Measurements from ENCODE around the gene LRRC26. TPM values are rescaled to one million over a fixed set of nuclear protein-coding genes. Genes with fewer than 3 reads are reported as not detected.

Gene LRRC26
- total and polyA plus RNA-seq, 2 donors (not counting 3 experiments of a cell fraction or from before 2014, with no cell fraction given), result 0.08 TPM; not detected in 1

DNA sequence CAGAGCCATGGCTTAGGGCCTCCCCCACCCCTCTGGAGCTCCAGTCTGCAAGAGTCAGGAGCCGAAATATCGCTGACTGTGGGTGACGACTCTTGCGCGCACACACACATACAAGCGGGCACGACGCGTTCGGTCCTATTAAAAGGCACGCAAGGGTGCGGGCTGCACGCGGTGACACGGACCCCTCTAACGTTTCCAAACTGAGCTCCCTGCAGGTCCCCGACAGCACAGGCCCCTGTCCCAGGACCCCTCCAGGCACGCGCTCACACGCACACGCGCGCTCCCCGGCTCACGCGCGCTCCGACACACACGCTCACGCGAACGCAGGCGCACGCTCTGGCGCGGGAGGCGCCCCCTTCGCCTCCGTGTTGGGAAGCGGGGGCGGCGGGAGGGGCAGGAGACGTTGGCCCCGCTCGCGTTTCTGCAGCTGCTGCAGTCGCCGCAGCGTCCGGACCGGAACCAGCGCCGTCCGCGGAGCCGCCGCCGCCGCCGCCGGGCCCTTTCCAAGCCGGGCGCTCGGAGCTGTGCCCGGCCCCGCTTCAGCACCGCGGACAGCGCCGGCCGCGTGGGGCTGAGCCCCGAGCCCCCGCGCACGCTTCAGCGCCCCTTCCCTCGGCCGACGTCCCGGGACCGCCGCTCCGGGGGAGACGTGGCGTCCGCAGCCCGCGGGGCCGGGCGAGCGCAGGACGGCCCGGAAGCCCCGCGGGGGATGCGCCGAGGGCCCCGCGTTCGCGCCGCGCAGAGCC is 31.0 kb downstream of the LRRC26 start, which contains the start of gene GRIN1:
GRIN1 (plus strand) TSS at position 433 of the 746 bp plus-strand sequence. CDS start 333 bp downstream, outside the sequence.
- POLR2A ChIA-PET, result no interaction called here
- CTCF ChIA-PET, result interaction anchor here (0.8 to 1.2 kb wide), 2 partner anchors 9 to 50 kb away, joined by 3 read pairs; no protein-coding TSS in a partner anchor
- no TSS peak for BruUV-seq (replicated peaks)
- Histone ChIP-seq H3K4me2 (ENCODE audit: insufficient read depth, low read length) (no peak within 1 kb of the TSS), H3K79me2 (ENCODE audit: control insufficient read depth, insufficient read depth, low read length) (no peaks in the 10 kb centered on the region), H3K9me3 (replicated peaks; ENCODE audit: control insufficient read depth, insufficient read depth, low read length) (no peaks in the 10 kb centered on the region), H3K9ac (replicated peaks; ENCODE audit: extremely low read depth, insufficient read depth, low read length) (no peak within 1 kb of the TSS), H3K9me1 (replicated peaks; ENCODE audit: control insufficient read depth, extremely low read depth, insufficient read depth, low read length) (no peaks in the 10 kb centered on the region), H3K27me3 (ENCODE audit: control insufficient read depth in 2 of 2, insufficient read depth in 2 of 2, low read length in 2 of 2) (peaks cover 35 to 36% of the 10 kb centered on the region in 2 experiments), H3K4me1 (ENCODE audit: control insufficient read depth, extremely low read depth, insufficient read depth, low read length) (no peaks in the 10 kb centered on the region), H3K36me3 (ENCODE audit: control insufficient read depth in 2 of 2, extremely low read depth in 1 of 2, insufficient read depth in 2 of 2, low read length in 2 of 2) (no peaks in the 10 kb centered on the region), H3K27ac (ENCODE audit: insufficient read depth, low read depth, low read length) (no peak within 1 kb of the TSS), H2AFZ (ENCODE audit: low read depth, low read length) (no peak within 1 kb of the TSS), H3K4me3 (replicated peaks in 1 of 3; ENCODE audit: insufficient read depth in 1 of 3, low read depth in 1 of 3, low read length in 3 of 3) (no peak within 1 kb of the TSS), H4K20me1 (replicated peaks; ENCODE audit: control insufficient read depth, extremely low read depth, insufficient read depth, low read length) (no peaks in the 10 kb centered on the region)
- FAIRE-seq, result no peak
- TF ChIP-seq EZH2 (IDR thresholded peaks at IDR 0.05; ENCODE audit: borderline replicate concordance, low read depth, low read length, severe bottlenecking) (peak; percentile 56), POLR2A (IDR thresholded peaks at IDR 0.05; ENCODE audit: low read depth, low read length) (no peak)
- dilution Hi-C loops (cut with MboI; ENCODE audit: extremely low pct_ligation_motif_present, low sequenced_read_pairs) (no loop called here), intact Hi-C loops (cut with micrococcal nuclease) (no loop called here)
- DNase-seq (ENCODE audit: low read depth, low spot score), result no peak

DNA sequence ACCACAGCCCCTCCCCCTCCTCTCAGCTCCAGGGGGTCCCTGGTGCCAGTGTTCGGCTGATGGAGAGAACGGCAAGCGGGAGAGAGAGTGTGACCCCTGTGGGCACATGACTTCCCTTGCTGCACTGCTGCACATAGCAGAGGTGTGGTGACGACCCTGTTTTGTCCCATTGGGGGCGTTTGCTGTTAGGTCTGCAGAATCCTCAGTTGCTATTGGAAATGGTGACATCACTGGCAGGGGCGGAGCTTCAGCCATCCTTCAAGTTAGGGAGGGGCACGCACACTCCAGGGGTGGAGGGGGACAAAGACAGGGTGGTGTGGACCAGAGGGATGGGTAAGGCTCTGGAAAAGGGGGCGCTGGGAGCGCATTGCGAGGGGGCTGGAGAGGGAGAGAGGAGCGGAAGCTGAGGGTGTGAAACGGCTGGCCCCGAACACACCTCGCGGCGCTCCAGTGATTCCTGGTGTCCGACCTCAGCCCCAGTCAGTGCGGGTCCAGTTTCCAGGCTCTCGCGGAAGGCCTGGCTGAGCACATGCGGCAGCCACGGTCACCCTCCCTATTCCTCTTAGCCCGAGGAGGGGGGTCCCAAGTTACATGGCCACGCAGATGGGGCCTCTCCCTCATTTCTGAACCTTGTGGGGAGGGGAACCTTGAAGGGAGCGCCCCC is 31.7 kb downstream of the LRRC26 start:
- no peaks in the 10 kb centered on the region for H4K20me1 ChIP-seq (replicated peaks; ENCODE audit: control insufficient read depth, extremely low read depth, insufficient read depth, low read length)
- H3K9me3 ChIP-seq (replicated peaks; ENCODE audit: control insufficient read depth, insufficient read depth, low read length), result no peaks in the 10 kb centered on the region
- no peak for FAIRE-seq
- H3K4me1 ChIP-seq (ENCODE audit: control insufficient read depth, extremely low read depth, insufficient read depth, low read length), result no peaks in the 10 kb centered on the region
- DNase-seq (ENCODE audit: low read depth, low spot score), result no peak
- no peak overlapping the region for H3K4me3 ChIP-seq (replicated peaks in 1 of 3; ENCODE audit: insufficient read depth in 1 of 3, low read depth in 1 of 3, low read length in 3 of 3)
- ChIA-PET POLR2A (no interaction called here), CTCF (interaction anchor here (1.2 kb wide), 1 partner anchor 51 kb away, joined by 3 read pairs; no protein-coding TSS in a partner anchor)
- TF ChIP-seq, protein P1, sequence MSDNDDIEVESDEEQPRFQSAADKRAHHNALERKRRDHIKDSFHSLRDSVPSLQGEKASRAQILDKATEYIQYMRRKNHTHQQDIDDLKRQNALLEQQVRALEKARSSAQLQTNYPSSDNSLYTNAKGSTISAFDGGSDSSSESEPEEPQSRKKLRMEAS (IDR thresholded peaks at IDR 0.05; ENCODE audit: insufficient read depth, insufficient read length), result no peak
- TF ChIP-seq, protein P2, sequence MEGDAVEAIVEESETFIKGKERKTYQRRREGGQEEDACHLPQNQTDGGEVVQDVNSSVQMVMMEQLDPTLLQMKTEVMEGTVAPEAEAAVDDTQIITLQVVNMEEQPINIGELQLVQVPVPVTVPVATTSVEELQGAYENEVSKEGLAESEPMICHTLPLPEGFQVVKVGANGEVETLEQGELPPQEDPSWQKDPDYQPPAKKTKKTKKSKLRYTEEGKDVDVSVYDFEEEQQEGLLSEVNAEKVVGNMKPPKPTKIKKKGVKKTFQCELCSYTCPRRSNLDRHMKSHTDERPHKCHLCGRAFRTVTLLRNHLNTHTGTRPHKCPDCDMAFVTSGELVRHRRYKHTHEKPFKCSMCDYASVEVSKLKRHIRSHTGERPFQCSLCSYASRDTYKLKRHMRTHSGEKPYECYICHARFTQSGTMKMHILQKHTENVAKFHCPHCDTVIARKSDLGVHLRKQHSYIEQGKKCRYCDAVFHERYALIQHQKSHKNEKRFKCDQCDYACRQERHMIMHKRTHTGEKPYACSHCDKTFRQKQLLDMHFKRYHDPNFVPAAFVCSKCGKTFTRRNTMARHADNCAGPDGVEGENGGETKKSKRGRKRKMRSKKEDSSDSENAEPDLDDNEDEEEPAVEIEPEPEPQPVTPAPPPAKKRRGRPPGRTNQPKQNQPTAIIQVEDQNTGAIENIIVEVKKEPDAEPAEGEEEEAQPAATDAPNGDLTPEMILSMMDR (IDR thresholded peaks at IDR 0.05; ENCODE audit: extremely low read depth in 1 of 2, insufficient read depth in 1 of 2, low read depth in 1 of 2, low read length in 2 of 2), result no peak
- H3K27me3 ChIP-seq (ENCODE audit: control insufficient read depth in 2 of 2, insufficient read depth in 2 of 2, low read length in 2 of 2), result peaks cover 35 to 36% of the 10 kb centered on the region in 2 experiments
- dilution Hi-C loops (cut with MboI; ENCODE audit: extremely low pct_ligation_motif_present, low sequenced_read_pairs) (no loop called here), intact Hi-C loops (cut with micrococcal nuclease) (no loop called here)
- no peak overlapping the region for H3K4me2 ChIP-seq (ENCODE audit: insufficient read depth, low read length)
- no peaks in the 10 kb centered on the region for H3K36me3 ChIP-seq (ENCODE audit: control insufficient read depth in 2 of 2, extremely low read depth in 1 of 2, insufficient read depth in 2 of 2, low read length in 2 of 2)
- H3K9me1 ChIP-seq (replicated peaks; ENCODE audit: control insufficient read depth, extremely low read depth, insufficient read depth, low read length), result no peaks in the 10 kb centered on the region
- H3K9ac ChIP-seq (replicated peaks; ENCODE audit: extremely low read depth, insufficient read depth, low read length), result no peak overlapping the region
- H2AFZ ChIP-seq (ENCODE audit: low read depth, low read length), result no peak overlapping the region
- no peak overlapping the region for H3K27ac ChIP-seq (ENCODE audit: insufficient read depth, low read depth, low read length)
- BruUV-seq (replicated peaks), result no TSS peak
- no peaks in the 10 kb centered on the region for H3K79me2 ChIP-seq (ENCODE audit: control insufficient read depth, insufficient read depth, low read length)

All from endothelial cell of umbilical vein (primary cell).